Neural progenitor cell (in vitro differentiated cells): ENCODE results near the gene C3AR1.

ENCODE experiments used
- EZH2 ChIP-seq: fragments of 200-600 bp; sonication (generic); IDR thresholded peaks from 2 replicates; pipeline ENCODE4 v1.6.1; 2017; ENCODE audit warnings: antibody characterized with exemption, mild to moderate bottlenecking, moderate library complexity
- EZH2phosphoT487 ChIP-seq: fragments of 200-600 bp; sonication (generic); IDR thresholded peaks from 2 replicates; pipeline ENCODE4 v1.6.1; 2017; ENCODE audit warnings: antibody characterized with exemption
- TF ChIP-seq, protein P1 (sequence below): fragments of 200-600 bp; sonication (generic); IDR thresholded peaks from 2 replicates; pipeline ENCODE4 v1.5.1; 2017; ENCODE audit warnings: antibody characterized with exemption, mild to moderate bottlenecking

DNA sequence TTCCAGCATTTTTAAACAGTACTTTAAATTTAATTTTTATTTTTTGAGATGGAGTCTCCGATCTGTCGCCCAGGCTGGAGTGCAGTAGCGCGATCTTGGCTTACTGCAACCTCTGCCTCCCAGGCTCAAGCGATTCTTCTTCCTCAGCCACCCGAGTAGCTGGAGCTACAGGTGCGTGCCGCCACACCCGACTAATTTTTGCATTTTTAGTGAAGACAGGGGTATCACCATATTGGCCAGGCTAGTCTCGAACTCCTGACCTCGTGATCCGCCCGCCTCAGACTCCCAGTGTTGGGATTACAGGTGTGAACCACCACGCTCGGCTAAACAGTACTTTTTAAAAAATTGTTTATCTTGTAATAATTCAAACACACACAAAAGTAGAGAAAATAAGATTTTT is 37.9 kb downstream of the C3AR1 start:
- TF ChIP-seq, protein P1, sequence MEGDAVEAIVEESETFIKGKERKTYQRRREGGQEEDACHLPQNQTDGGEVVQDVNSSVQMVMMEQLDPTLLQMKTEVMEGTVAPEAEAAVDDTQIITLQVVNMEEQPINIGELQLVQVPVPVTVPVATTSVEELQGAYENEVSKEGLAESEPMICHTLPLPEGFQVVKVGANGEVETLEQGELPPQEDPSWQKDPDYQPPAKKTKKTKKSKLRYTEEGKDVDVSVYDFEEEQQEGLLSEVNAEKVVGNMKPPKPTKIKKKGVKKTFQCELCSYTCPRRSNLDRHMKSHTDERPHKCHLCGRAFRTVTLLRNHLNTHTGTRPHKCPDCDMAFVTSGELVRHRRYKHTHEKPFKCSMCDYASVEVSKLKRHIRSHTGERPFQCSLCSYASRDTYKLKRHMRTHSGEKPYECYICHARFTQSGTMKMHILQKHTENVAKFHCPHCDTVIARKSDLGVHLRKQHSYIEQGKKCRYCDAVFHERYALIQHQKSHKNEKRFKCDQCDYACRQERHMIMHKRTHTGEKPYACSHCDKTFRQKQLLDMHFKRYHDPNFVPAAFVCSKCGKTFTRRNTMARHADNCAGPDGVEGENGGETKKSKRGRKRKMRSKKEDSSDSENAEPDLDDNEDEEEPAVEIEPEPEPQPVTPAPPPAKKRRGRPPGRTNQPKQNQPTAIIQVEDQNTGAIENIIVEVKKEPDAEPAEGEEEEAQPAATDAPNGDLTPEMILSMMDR = no peak
- TF ChIP-seq EZH2 (no peak), EZH2phosphoT487 (no peak)
